Globus pallidus (tissue), 1 donor: Measurements from ENCODE around the gene MAPRE3.

Experiments used
- DNase-seq: peaks from one replicate; pipeline ENCODE4 v3.0.0-alpha.2; 2015; ENCODE audit warnings: low spot score

The MAPRE3 gene

DNA sequence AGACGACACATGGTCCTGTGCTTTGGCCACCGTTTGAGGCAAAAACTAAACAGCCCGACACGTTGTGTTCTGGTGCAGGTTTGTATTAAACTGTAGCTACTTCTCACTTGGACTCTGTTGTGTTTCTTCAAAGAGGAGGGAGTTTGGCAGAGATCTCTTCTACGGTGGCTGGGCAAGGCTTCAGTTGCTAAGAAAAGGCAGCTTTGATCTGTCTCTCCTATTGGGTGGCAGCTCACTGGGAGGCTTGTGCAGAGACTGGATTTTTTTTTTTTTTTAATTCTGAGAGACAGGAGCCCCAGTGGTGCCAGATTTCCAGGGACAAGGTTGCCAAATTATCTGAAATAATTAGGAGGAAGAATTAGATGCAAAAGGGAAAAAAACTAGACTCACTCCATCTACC lies 20.2 kb upstream of the MAPRE3 start:
- no peak for DNase-seq

DNA sequence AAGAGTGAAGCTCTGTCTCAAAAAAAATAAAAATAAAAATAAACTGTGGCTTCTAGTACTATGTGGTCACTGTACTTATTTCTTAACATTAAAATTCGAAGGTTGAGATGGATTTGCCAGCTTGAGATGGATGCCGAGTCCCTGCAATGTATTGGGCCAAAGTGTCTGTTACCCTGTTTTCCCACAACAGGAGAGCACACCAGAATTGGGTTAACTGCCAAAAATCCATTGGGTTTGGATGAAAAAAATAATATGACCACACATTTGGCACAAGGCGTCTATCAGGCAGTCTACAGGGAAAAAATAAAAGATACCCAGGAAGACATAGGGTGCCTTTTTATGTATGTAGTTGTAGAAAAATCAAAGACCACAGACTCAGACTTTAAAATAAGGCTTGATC lies 19.2 kb upstream of the MAPRE3 start:
- DNase-seq: no peak

DNA sequence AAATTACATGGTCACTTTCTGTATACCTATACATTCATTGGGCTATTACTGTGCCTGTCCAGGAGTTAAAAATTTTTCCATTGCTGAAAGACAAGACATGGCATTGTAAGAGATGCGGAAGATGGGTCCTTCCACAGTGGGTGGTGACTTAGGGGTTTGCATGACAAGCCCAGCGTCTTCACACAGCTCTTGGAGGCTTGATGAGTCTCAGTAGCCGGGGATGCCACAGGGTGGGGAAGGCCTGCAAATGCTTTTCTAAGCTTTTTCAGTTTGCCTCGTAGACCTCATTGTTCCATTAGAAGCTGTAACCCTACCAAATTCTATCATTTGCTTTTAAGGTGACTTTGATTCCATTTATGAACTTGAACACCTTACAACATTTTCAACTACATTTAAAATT lies 18.1 kb upstream of the MAPRE3 start:
- DNase-seq: no peak

DNA sequence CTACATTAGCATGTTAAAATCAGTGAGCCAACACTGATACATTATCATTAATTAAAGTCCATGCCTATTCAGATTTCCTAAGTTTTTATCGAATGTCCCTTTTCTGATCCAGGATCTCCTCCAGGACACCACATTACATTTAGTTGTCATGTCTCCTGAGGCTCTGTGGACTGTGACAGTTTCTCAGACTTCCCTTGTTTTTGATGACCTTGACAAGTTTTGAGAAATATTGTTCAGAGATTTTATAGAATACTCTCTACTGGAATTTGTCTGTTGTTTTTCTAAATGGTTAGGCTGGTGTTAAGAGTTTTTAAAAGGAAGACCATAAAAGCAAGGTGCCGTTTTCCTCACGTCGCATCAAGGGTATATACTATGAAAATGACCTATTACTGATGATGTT lies 16.3 kb upstream of the MAPRE3 start:
- DNase-seq: no peak

DNA sequence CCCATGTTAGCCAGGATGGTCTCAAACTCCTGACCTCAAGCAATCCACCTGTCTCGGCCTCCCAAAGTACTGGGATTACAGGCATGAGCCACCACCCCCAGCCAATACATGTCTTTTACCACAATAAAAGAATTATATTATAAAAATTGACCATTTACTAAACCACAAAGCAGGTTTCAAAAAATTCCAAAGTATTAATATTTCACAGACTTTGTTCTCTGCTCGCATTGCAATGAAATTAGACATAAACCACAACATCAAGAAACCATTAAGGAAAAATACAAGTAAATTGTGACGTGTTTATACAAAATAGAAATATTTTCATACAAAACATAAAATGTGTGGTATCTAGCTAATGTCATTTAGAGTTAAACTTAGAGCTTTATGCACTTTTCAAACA lies 13.4 kb upstream of the MAPRE3 start:
- no peak for DNase-seq

DNA sequence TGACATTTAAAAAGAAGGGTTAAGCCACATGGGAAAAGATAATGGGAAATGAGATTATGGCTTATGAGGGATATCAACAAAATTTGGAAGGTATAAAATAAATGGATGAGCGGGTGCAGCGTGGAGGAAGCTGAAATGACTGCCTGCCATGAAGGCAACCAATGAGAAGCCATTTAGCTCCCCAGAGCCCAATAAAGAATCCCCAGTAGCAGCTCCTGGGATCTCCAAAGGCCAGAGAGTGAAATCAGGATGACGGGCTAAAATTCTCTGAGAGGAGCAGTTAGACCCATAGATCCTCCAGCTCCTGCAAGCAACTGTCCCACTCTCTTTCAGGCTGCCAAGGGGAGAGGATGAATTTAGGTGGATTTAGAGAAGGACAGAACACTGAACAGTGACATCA lies 12.9 kb upstream of the MAPRE3 start:
- DNase-seq: no peak

DNA sequence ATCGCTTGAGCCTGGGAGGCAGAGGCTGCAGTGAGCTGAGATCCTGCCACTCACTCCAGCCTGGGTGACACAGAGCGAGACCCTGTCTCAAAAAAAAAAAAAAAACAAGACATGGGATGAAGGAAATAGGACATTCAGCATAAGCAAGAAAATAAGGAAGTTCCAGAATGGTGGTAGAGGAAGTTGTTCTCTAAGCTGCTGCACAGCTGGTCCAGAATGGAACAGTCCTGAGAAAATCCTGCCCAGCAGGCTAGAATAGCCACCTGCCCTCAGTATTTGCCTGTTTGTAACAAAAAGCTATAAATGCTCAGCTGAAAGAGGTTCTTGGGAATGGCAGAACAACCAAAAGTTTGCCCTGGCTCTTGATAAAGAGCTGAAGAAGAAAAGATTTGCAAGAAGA lies 11.1 kb upstream of the MAPRE3 start:
- DNase-seq: no peak

DNA sequence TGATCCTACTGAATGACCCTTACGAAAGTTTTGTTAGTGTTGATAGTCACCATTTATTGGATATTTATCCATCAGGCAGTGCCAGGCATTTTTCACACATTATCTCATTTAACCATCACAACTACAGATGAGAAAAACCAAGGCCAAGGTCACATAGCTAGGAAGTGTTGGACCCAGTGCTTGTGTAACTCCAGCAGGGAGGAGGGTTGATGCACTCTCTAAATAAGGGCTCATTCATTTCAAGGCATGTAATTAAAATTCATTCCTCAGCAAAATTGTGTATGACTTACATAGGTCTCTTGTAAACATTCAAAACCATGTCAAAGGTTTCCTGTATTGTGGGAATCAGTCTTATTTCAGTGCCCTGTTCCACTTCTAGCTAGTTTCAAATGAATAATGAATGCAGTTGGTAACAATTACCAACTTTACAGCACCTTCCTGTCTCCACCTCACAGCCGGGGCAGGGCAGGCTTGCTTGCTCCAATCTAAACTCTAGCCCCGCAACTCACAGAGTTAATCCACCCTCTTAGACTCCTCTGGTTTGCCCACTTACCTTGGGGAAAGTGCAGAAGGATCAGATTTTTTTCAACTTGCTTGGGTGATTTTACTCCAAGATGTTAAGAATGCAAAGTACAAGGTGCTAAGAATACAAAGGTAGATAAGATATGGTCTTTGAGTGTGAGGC lies 5.8 kb upstream of the MAPRE3 start:
- DNase-seq: no peak

DNA sequence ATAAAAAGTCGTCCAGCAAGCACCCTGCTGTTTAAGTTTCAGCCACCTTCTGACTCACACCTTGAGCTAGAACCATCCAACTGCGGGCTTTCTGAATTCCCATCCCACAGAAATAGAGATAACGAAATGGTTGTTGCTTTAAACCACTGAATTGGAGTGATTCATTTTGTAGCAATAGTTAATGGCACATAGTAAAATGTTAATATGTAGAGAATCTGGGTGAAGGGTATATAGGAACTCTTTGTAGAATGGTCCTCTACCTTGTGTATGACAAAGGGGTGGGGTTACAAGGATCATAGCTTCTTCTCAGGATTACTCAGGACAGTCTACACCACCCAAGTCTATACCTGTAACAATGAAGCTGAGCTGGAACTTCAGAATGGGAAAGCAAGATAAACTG lies 2.4 kb upstream of the MAPRE3 start:
- no peak for DNase-seq

DNA sequence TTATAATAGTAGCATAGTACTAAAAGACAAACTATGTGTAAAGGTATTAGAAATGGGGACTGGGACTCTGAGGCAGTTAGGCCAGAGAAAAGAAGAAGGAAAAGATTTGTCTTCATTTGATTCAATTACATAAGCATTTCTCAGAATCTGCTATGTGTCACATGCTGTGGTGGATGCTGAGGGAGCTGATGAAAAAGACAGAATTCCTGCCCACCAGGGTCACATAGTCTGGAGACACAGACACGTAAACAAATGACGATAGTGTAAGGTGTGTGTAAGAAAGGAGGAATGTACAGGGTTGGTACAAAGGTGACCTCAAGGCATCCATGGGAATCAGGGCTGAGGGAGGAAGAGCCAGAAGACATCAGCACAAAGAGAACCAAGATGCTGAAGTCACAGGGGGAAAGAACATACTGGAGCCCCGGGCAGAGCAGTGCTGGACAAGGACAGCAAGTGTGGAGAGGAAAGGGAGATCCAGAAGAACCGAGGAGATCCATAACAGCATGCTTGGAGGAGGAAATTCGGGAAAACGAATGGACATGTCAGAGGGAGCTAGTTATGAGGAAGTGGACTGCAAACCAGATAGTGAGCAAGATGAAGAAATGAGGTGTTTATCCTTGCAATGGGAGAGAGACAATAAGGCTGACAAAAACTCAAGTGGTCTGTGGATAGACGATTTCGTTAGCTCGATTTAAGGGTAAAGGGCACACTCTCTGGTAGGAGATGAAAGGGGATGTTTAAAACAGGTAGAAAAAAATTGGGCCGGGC lies 1.2 kb upstream of the MAPRE3 start:
- DNase-seq: no peak

DNA sequence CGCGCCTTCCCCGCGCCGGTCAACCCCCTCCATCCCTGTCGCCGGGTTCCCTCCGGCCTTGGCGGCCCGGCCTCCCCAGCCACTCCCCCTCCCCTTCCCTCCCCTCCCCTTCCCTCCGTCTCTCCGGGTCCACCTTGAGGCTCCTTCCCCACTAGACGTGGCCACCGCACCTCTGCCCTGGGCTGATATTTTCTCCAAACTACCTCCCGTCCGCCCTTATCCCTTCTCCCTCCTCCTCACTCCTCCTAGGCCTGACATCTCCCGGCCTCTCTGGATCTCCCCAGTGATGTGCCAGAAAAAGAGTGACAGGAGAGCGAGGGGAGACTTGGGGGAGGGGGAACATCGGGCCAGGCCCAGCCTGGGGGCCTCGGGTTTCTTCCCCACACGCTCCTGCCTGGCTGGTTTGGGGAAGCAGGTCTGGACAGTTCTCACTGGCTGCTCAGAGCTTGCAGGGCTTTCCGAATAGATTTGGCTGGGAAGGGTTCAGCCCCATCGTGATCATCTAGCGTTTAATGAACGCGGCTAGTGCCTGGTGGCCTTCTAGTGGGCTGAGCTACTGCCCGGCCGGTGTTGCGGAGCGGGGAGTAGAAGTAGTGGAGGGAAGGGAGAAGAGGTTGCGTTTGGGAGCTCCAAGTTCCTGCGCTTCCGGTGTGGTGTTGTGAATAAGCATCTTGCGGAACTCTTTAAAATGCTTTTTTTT lies 641 bp downstream of the MAPRE3 start:
- no peak for DNase-seq

DNA sequence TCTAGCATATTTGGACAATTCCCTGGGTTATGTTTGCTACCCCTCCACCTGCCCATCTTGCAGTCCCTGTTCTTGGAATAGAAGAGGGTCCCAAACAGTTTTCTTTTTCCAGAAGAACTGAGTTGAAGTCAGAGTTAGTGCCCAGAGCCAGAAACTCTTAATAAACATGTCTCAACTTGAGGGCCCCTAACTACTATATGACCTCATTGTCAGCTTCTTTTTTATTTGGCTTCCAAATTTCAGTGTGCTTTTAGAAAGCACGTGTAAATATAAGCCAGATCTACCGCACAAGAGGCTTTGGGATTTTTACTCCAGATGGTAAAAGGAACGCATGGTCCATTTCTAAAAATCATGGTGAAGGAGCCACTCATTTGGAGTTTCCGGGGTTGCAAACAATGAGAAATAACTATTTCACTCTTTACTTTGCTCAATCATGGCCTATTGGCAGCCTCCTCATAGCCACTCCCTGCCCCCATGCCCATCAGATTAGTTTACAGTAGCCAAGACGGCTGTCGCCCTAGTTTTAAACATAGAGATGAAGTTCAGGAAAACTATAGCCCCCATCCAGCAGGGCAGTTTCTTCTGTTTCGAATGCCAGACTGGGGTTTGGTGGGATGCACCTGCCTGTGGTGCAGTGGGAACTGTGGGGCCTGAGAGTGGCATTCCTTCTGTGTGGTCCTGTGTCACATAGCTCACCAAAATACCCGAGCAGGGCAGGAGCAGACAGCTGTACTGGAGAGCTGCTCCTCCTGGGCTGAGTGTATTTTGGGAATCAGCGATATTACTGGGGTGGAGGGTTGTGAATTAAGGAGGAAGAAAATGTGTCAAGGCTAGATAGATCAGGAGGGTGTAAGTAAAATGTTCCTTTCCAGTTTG lies 1.7 kb downstream of the MAPRE3 start:
- DNase-seq: no peak

DNA sequence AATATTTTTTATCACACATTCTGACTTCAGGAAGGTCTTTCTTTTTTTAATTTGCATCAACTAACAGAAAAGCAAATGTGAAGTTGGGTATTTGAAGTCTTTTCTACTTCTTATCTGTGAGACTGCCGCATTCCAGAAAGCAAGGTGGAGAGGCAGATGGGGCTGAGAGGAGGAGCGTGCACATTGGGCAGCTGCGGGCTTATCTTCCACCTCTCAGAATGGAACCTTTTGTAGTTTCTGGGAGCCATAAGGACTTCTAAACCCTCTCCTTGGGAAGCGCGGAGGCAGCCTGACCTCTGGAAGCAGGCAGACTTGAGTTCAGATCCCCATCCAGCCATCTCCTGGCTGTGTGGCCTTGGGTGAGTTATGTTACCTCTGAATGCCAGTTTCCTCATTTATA lies 3.9 kb downstream of the MAPRE3 start:
- DNase-seq: no peak

DNA sequence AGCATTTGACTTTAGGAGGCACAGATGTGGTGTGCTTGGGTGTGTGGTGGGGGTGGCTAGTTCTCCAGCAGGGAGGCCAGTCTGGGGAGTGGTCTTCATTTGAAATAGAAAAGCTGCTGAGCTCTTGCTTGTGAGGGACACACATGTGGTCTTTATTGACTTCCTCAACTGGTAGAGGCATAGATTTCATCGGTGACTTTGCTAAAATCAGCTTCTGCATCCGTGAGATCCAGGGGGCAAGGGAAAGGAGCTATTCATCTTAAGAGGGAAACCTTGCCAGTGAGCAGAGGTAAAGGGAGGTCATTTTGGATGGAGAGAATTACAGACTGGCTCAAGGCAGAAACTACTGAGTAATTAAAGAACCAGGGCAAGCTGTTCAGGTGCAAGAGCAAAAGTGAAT lies 4.7 kb downstream of the MAPRE3 start:
- DNase-seq: no peak

DNA sequence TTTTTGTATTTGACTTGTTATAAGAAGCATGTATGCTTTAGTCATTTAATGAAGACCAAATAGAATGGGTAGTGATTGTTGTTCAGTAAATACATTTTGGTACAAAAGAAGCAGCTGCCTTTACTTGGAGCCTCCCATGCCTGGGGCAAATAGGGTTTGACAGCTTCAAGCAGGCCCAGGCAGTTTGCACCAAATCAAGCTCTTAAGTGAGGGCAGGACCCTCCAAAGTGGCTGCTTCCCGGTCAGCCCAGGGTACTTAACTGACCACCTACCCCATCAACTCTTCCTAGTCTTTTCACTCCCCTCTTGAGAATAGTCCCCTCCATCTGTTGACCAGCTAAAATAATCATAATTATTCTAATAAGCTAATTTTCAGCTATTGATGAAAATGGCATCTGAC lies 5.2 kb downstream of the MAPRE3 start:
- DNase-seq: no peak

DNA sequence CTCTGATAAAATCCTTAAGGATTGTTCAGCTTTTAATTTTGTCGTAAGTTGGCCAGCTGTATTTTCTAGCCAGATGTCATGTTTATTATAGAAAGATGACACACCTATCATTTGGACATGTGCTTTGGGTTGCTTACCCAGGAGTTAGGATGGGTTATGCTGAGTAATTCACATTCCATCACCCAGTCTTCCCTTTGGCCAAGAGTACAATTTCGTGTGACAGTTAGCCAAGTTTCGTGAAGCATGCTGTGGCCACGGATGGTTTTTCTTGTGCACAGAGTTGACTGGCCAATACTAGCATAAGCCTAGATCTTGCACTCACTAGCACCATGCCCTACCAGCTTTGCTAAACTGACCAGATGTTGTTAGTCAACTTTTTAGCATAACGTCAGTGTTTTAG lies 5.8 kb downstream of the MAPRE3 start:
- DNase-seq: no peak

DNA sequence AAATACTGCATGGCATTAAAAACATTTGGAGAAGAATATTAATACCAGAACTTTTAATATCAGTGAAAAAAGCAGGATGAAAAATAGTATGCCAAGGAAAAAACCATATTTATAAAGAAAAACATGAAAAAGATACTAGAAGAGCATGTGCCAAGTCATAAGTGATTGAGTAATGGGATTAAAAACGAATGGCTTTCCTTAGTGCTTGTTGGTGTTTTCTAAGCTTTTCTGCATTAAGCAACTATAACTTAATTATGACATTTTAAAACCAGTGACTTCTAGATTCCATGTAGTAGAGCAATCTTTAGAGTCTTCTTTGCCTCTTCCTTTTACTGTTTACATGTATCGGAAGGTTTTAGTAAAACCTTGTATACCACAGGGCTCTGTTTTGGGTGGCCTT lies 6.6 kb downstream of the MAPRE3 start:
- DNase-seq: no peak

DNA sequence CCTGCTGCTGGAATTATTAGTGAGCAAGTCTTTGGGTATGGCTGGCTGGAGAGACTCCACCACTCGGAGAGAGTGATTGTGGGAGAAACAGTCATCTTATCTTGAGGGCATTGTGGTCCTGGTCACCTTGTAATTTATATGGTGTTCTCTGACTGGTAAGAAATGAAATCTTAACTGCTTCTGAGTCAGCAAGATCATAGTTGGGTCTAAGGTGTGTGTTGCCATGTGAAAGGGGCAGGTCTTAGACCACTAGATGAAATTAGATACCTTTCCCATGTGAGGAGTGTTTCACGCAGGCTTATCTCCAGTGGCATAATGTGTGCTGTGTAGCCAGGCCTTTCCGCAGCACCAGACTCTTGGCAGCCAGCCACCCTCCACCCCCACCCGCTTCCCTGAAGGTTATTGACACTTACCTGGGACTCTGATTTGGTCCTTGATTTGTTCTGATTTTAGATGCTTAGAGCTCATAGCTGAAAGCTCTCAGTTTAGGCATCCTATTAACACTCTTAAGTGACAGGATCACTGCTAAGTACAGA lies 7.7 kb downstream of the MAPRE3 start:
- no peak for DNase-seq

DNA sequence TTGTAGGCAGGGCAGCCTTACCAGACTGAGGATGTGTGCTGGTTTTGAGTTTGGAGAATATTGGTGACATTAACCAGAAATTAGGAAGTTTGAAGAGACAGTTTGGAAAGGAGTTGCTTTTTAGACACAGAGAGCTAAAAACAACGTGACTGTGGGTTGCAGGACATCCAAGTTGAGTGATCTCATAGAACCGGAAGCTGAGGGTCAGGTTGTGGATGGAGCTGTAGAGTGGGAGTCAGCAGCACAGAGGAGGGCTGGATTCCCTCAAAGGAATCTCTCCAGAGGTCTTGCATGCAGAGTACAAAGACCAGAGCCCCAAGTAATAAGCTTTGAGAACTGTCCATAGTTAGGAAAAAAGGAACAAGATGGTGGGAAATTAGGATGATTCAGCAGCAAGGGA lies 9.3 kb downstream of the MAPRE3 start:
- DNase-seq: no peak

DNA sequence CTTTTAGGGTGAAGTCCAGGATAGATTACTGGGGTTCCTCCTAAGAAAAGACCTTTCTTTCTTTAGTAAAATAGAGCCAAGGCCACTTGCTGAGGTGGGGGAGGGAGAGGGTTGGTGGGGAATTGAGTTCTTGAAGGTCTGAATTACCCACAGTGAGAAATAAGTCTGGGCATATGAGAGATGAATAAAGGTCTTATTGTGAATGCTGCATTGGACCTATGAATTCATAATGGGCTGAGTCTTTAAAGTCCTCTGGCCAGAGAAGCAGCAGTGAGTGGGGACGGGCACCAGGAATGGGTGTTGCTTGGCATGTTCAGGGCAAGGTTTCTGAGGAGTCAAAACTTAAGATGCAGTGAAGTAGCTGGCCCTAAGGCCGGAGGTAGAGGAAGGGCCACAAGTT lies 10.5 kb downstream of the MAPRE3 start:
- peak; percentile 44 for DNase-seq

DNA sequence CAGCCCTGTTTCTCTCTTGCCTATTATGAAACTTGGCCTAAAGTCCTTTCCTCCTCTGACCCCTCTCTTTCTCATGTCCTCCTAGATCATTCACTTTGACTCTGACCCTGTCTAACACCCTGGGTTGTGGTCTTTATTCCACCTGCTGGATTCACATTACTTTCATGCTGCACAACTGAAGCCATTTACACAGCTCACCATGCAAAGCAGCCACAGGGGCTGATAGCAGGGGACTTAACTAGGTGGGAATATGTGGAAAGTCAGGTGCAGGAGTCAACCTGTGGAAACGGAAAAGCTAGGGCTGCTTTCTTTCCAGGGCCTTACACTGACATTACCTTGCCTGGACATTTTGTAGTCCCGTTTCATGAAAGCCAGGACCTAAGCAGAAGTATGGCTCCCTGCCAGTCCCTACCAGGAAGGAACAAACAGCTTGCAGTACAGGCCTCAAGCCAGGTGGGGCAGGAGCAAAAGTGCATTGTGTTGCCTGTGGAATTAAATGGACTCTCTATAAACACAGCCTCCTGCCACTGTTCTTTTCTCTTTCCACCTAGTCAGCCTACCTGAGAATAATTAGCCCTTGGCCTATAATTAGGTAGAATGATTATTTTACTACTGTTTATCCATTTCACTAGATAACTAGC lies 11.8 kb downstream of the MAPRE3 start:
- DNase-seq: peak; percentile 44

DNA sequence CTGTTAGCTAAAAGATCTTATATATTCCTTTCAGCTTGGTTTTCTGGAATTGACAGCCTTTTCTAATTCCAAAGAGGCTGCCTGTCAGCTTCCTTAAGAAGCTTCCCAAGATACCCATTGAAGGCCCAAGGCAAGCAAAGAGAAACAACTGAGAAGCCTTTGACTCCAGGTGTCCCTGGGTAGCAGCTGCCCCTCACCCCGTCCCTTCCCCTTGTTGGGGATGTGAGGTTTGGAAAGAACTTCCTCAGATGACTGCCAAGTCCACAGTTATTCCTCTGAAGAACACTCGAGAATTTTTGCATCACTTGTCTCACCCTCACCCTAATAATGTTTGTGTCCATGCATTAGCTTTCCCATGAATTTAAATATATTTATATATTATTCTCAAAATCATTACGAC lies 13.3 kb downstream of the MAPRE3 start:
- DNase-seq: no peak
